HG03442 (cell line): ENCODE data around the gene SLC12A7.

ENCODE experiments used
- ATAC-seq: cut with Tn5 transposase; IDR thresholded peaks from one replicate; pipeline ENCODE4 v1.9.1; 2021; ENCODE audit warnings: mild to moderate bottlenecking, moderate library complexity; ENCODE audit not compliant: unreplicated experiment

SLC12A7 gene

GRCh38 chr5:1054018-1054798, 57.7 kb downstream of the SLC12A7 start:
- ATAC-seq = no peak

DNA sequence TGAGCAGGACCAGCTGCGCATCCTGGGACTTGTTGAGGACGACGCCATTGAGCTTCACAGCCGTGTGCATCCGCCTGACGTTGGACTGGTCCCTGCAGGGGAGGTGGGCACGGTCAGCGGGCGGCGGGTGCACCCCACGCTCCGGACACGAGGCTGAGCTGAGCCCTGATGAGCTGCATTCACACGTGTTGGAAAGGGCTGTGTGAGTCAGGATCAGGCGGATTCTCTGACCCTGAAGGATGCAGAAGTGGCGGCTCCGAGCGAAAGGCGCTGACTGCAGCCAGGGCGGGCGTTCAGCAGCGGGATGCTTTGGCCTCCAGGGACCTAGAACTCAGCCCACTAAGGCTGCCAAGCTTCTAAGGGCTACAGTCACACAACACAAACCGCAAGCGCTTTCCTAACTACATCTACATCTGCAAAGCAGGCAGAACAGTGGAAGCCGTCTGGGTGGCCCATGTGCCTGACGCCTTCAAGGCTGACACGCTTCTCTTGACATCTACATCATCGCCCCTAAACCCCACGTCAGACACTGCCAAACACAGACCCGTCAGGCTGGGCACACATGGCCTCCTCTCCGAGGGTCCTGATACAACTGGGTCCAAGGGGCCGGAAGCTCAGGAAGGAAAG, 58.4 kb downstream of the SLC12A7 start:
- no peak for ATAC-seq

- ATAC-seq = no peak
Observed at GRCh38 chr5:1052641-1053390, 59.0 kb downstream of the SLC12A7 start.

DNA sequence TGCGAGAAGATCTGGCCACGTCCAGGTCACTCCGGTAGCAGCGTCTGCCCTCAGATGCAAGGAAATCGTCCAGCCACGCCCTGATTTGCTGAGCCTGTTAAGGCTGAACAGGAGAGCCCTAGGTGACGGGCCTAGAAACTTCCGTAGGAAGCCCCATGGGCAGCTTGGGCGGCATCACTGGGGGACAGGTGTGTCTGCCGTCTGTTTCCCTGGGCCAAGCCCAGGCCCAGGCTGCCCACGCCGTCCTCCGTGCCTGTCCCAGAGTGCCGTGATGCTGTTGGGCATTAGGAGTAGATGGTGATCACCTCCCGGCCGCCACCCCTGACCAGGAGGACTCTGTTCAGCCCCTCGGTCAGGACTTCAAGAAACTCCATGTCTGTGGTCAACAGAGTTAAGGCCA, 59.8 kb downstream of the SLC12A7 start:
- ATAC-seq = no peak

DNA sequence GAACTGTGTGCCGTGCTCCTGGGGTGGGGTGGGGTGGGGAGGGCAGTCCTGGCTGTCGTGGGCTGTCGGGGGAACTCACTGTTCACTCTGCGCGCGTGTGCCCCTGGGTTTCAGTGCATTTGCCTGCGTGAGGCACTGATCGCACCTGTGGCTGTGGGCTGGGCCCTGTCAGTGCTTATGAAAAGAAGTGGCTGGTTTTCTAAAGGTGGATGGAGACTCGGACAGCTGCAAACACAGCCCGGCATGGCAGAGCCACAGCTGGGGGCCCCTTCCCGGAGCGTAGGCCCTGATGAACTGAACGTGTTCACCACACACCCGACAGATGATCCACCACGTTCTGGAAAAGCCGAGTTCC, 60.5 kb downstream of the SLC12A7 start:
- ATAC-seq = no peak

- no peak for ATAC-seq
Observed at GRCh38 chr5:1050423-1051365, 61.2 kb downstream of the SLC12A7 start.

DNA sequence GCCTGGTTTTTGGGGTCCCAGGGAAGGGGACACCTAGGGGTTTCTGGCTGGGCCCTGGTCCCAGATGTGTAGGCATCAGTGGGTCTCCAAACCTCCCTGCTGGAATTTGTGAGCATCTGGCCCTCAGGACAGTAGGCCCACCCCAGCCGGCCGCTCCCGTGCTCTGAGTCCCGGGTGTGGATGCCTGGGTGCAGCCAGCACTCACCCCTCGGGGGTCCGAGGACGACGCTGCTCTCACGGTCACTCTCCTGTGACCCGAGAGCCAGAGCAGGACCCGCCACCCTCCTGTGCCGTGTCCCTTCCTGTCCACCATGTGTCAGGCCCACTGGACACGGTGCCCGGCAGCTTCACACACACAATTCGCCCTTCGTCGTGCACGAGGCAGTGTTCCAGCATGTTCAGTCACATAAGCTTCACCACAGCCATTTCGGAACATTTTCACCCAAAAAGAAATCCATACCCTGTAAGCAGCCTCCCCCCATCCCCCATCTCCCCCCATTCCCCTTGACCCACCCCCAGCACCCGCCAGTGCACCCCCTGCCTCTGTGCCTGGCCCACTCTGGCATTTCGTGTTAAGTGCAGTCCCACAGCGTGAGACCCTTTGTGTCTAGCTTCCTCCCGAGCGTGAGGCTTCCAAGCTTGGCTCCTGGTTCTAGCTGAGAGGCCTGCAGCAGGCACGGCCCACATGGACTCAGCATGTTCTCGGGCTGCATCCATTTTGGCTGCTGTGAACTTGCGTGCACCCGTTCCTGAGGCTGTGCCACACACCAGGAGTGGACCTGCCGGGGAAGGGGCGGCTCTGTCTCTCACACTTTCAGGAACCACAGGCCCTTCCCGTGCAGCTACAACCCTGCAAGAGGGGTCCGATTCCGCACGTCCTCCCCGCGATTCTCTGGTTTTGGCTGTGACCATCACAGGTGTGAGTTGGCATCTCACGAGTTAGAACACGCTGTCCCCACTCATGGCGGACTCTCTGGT, 62.7 kb downstream of the SLC12A7 start:
- ATAC-seq = no peak

- ATAC-seq = no peak
Observed at GRCh38 chr5:1048162-1048721, 63.6 kb downstream of the SLC12A7 start.

GRCh38 chr5:1047332-1047965, 64.4 kb downstream of the SLC12A7 start:
- ATAC-seq = no peak

DNA sequence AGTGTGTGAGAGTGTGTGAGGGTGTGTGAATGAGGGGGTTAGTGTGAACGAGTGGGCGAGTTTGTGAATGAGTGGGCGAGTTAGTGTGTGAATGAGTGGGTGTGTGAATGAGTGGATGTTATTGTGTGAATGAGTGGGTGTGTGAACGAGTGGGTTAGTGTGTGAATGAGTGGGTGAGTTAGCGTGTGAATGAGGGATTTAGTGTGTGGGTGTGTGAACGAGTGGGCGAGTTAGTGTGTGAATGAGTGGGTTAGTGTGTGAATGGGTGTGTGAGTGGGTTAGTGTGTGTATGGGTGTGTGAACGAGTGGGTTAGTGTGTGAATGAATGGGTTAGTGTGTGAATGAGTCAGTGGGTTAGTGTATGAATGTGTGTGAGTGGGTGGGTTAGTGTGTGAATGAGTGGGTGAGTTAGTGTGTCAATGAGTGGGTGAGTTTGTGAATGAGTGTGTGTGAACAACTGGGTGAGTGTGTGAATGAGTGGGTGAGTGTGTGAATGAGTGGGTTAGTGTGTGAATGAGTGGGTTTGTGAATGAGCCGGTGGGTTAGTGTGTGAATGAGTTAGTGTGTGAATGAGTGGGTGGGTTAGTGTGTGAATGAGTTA, 65.8 kb downstream of the SLC12A7 start:
- ATAC-seq = no peak

- no peak for ATAC-seq
Observed at GRCh38 chr5:1044117-1044516, 67.7 kb downstream of the SLC12A7 start.

DNA sequence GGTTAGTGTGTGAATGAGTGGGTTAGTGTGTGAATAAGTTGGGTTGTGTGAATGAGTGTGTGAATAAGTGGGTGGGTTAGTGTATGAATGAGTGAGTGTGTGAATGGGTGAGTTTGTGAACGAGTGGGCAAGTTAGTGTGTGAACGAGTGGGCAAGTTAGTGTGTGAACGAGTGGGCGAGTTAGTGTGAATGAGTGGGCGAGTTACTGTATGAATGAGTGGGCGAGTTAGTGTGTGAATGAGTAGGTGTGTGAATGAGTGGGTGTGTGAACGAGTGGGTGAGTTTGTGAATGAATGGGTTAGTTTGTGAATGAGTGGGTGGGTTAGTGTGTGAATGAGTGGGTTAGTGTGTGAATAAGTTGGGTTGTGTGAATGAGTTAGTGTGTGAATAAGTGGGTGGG, 68.5 kb downstream of the SLC12A7 start:
- ATAC-seq = no peak

GRCh38 chr5:1042626-1043025, 69.2 kb downstream of the SLC12A7 start:
- ATAC-seq = no peak

- ATAC-seq = no peak
Observed at GRCh38 chr5:1041225-1042143, 70.4 kb downstream of the SLC12A7 start.

DNA sequence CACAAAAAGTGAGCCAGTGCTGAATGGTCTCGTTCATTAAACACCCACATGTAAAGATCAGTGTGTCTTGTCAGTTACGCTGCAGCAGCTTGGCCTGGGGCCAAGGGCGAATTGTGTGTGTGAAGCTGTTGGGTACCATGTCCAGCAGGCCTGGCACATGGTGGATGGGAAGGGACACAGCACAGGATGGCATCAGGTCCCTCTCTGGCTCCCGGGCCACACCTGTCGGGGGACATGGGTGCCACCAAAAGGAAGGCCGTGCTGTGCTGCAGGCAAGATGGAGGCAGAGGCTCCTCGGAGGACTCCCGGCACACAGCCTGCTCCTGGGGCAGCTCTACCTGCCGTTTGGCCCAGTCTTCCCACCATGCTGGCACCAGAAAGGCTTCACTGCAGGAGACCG, 71.3 kb downstream of the SLC12A7 start:
- no peak for ATAC-seq

- ATAC-seq = no peak
Observed at GRCh38 chr5:1039706-1040260, 72.1 kb downstream of the SLC12A7 start.

DNA sequence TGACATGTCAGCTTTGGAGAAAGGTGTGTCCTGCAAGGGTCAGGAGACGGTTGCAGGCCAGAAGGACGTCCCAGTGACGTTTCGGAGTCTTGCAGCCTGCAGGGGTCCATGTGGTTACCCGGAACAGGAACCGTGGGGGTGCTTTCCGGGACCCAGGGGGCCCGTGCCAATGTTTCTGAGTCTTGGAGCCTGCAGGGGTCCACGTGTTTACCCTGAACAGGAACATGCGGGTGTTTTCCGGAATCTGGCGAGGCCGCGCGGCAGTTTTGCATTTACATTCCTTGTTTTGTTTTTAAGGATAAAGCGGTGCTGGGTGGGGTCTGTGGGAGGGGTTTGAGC, 72.7 kb downstream of the SLC12A7 start:
- no peak for ATAC-seq
